Measurements from ENCODE around the gene RHO.
A peak's percentile ranks its signal among the peaks of the same experiment; 100 is the strongest.
"Not testable (repeated sequence)": the region's sequence is repeated elsewhere in the genome, so short reads cannot be mapped to it uniquely, and the experiment has no call there.

The RHO gene

GRCh38 chr3:129487183-129487867, 41.1 kb upstream of the RHO start:
- Histone ChIP-seq H3K9me3 (replicated peaks; ENCODE audit: insufficient read depth, low read length) (no peaks in the 10 kb centered on the region), H3K27ac (ENCODE audit: low read length) (no peak overlapping the region), H3K4me2 (ENCODE audit: low read depth, low read length) (no peak overlapping the region), H3K36me3 (replicated peaks; ENCODE audit: insufficient read depth, low read length) (no peaks in the 10 kb centered on the region), H3K4me3 (ENCODE audit: low read length) (no peak overlapping the region), H3K79me2 (ENCODE audit: low read length) (no peaks in the 10 kb centered on the region), H3F3A (ENCODE audit: insufficient read depth, low read length) (no peaks in the 10 kb centered on the region), H3K4me1 (ENCODE audit: low read length) (0 out of 2 replicates have a peak, but pooled peaks cover 3% of the 10 kb centered on the region), H3K9ac (ENCODE audit: low read length) (no peak overlapping the region), H4K20me1 (ENCODE audit: insufficient read depth, low read length) (no peaks in the 10 kb centered on the region), H3K27me3 (replicated peaks; ENCODE audit: insufficient read depth, low read length) (no peaks in the 10 kb centered on the region), H2AFZ (ENCODE audit: low read length) (no peak overlapping the region), H3K9me2 (replicated peaks; ENCODE audit: insufficient read depth, low read length) (no peaks in the 10 kb centered on the region)
- TF ChIP-seq EZH2phosphoT487 (IDR thresholded peaks at IDR 0.05; ENCODE audit: low read length) (no peak), EZH2 (optimal IDR thresholded peaks at IDR 0.05; ENCODE audit: low read depth, low read length) (no peak)
- TF ChIP-seq, protein P1, sequence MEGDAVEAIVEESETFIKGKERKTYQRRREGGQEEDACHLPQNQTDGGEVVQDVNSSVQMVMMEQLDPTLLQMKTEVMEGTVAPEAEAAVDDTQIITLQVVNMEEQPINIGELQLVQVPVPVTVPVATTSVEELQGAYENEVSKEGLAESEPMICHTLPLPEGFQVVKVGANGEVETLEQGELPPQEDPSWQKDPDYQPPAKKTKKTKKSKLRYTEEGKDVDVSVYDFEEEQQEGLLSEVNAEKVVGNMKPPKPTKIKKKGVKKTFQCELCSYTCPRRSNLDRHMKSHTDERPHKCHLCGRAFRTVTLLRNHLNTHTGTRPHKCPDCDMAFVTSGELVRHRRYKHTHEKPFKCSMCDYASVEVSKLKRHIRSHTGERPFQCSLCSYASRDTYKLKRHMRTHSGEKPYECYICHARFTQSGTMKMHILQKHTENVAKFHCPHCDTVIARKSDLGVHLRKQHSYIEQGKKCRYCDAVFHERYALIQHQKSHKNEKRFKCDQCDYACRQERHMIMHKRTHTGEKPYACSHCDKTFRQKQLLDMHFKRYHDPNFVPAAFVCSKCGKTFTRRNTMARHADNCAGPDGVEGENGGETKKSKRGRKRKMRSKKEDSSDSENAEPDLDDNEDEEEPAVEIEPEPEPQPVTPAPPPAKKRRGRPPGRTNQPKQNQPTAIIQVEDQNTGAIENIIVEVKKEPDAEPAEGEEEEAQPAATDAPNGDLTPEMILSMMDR (IDR thresholded peaks at IDR 0.05; ENCODE audit: low read length): no peak
- no peak for DNase-seq

GRCh38 chr3:129487868-129488335, 40.5 kb upstream of the RHO start:
- H3K9ac ChIP-seq (ENCODE audit: low read length); H3K4me1 ChIP-seq (ENCODE audit: low read length); H3K36me3 ChIP-seq (replicated peaks; ENCODE audit: insufficient read depth, low read length); H3K9me2 ChIP-seq (replicated peaks; ENCODE audit: insufficient read depth, low read length); H3K27me3 ChIP-seq (replicated peaks; ENCODE audit: insufficient read depth, low read length); H3K27ac ChIP-seq (ENCODE audit: low read length); H4K20me1 ChIP-seq (ENCODE audit: insufficient read depth, low read length); H3K4me2 ChIP-seq (ENCODE audit: low read depth, low read length); H2AFZ ChIP-seq (ENCODE audit: low read length); H3F3A ChIP-seq (ENCODE audit: insufficient read depth, low read length); H3K4me3 ChIP-seq (ENCODE audit: low read length); H3K79me2 ChIP-seq (ENCODE audit: low read length); H3K9me3 ChIP-seq (replicated peaks; ENCODE audit: insufficient read depth, low read length); DNase-seq: not testable (repeated sequence)

DNA sequence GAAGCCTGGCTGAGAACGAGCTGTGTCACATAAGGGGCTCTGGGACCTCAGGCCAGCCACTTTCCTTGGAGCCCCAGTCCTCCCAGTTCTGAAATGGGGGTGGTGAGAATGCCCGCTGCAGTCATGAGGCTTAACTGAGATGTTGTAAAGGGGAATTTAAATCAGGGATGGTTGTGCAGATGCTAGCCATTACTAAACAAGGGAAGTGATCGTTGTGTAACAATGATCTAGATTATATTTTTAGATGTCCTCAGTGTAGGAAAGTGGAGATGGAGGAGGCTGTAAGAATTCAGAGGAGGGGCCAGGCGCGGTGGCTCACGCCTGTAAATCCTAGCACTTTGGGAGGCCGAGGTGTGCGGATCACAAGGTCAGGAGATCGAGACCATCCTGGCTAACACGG, 39.2 kb upstream of the RHO start:
- H3K4me1 ChIP-seq (ENCODE audit: low read length); H3K4me3 ChIP-seq (ENCODE audit: low read length); H3K36me3 ChIP-seq (replicated peaks; ENCODE audit: insufficient read depth, low read length); H3K9me2 ChIP-seq (replicated peaks; ENCODE audit: insufficient read depth, low read length); H3K79me2 ChIP-seq (ENCODE audit: low read length); H3F3A ChIP-seq (ENCODE audit: insufficient read depth, low read length); H3K9ac ChIP-seq (ENCODE audit: low read length); H3K27ac ChIP-seq (ENCODE audit: low read length); H2AFZ ChIP-seq (ENCODE audit: low read length); H4K20me1 ChIP-seq (ENCODE audit: insufficient read depth, low read length); H3K9me3 ChIP-seq (replicated peaks; ENCODE audit: insufficient read depth, low read length); H3K27me3 ChIP-seq (replicated peaks; ENCODE audit: insufficient read depth, low read length); DNase-seq; H3K4me2 ChIP-seq (ENCODE audit: low read depth, low read length): not testable (repeated sequence)

DNA sequence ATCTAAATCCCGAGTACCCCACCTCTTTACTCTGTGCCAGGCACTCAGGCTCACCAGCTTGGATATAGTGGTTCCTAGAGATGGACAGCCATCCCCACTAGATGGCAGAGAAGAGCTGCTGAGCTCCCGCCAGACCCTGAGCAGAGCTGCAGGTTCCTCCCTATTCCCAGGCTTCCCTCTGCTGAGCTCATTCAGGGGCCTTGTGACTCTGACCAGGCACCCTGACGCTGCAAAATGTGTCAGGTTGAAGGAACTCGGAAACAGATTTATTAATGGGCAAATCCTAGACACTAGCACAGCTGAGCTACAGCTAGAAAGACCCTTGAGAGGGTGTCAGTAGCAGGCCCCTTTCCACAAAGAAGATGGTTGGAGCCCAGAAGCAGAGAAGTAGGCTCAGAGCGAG, 38.2 kb upstream of the RHO start:
- Histone ChIP-seq H3K4me3 (ENCODE audit: low read length) (no peak overlapping the region), H2AFZ (ENCODE audit: low read length) (peak overlapping the region; percentile 30; the same call in 1 of the 2 replicates), H4K20me1 (ENCODE audit: insufficient read depth, low read length) (no peaks in the 10 kb centered on the region), H3K36me3 (replicated peaks; ENCODE audit: insufficient read depth, low read length) (no peaks in the 10 kb centered on the region), H3F3A (ENCODE audit: insufficient read depth, low read length) (no peaks in the 10 kb centered on the region), H3K4me2 (ENCODE audit: low read depth, low read length) (no peak overlapping the region), H3K9me3 (replicated peaks; ENCODE audit: insufficient read depth, low read length) (no peaks in the 10 kb centered on the region), H3K4me1 (ENCODE audit: low read length) (0 out of 2 replicates have a peak, but pooled peaks cover 3% of the 10 kb centered on the region), H3K9me2 (replicated peaks; ENCODE audit: insufficient read depth, low read length) (no peaks in the 10 kb centered on the region), H3K79me2 (ENCODE audit: low read length) (no peaks in the 10 kb centered on the region), H3K9ac (ENCODE audit: low read length) (no peak overlapping the region), H3K27ac (ENCODE audit: low read length) (no peak overlapping the region), H3K27me3 (replicated peaks; ENCODE audit: insufficient read depth, low read length) (no peaks in the 10 kb centered on the region)
- TF ChIP-seq, protein P1 (IDR thresholded peaks at IDR 0.05; ENCODE audit: low read length): peak; percentile 84
- TF ChIP-seq EZH2phosphoT487 (IDR thresholded peaks at IDR 0.05; ENCODE audit: low read length) (no peak), EZH2 (optimal IDR thresholded peaks at IDR 0.05; ENCODE audit: low read depth, low read length) (no peak)
- DNase-seq: peak; percentile 59

- H3K4me2 ChIP-seq (ENCODE audit: low read depth, low read length); H4K20me1 ChIP-seq (ENCODE audit: insufficient read depth, low read length); H3K4me1 ChIP-seq (ENCODE audit: low read length); H3K79me2 ChIP-seq (ENCODE audit: low read length); H3K9ac ChIP-seq (ENCODE audit: low read length); H3F3A ChIP-seq (ENCODE audit: insufficient read depth, low read length); DNase-seq; H3K27ac ChIP-seq (ENCODE audit: low read length); H3K4me3 ChIP-seq (ENCODE audit: low read length); H2AFZ ChIP-seq (ENCODE audit: low read length); H3K9me2 ChIP-seq (replicated peaks; ENCODE audit: insufficient read depth, low read length); H3K9me3 ChIP-seq (replicated peaks; ENCODE audit: insufficient read depth, low read length); H3K27me3 ChIP-seq (replicated peaks; ENCODE audit: insufficient read depth, low read length); H3K36me3 ChIP-seq (replicated peaks; ENCODE audit: insufficient read depth, low read length): not testable (repeated sequence)
Measured at GRCh38 chr3:129491077-129491476, 37.4 kb upstream of the RHO start.

All from MM.1S (cell line).